ENCODE data around the gene COPS6. TPM values are rescaled to one million over a fixed set of nuclear protein-coding genes. Genes with fewer than 3 reads are reported as not detected.
"Not testable (repeated sequence)": the region's sequence is repeated elsewhere in the genome, so short reads cannot be mapped to it uniquely, and the experiment has no call there.

Gene COPS6
- total RNA-seq, 1 donor from 2014 or later = 157 TPM

DNA sequence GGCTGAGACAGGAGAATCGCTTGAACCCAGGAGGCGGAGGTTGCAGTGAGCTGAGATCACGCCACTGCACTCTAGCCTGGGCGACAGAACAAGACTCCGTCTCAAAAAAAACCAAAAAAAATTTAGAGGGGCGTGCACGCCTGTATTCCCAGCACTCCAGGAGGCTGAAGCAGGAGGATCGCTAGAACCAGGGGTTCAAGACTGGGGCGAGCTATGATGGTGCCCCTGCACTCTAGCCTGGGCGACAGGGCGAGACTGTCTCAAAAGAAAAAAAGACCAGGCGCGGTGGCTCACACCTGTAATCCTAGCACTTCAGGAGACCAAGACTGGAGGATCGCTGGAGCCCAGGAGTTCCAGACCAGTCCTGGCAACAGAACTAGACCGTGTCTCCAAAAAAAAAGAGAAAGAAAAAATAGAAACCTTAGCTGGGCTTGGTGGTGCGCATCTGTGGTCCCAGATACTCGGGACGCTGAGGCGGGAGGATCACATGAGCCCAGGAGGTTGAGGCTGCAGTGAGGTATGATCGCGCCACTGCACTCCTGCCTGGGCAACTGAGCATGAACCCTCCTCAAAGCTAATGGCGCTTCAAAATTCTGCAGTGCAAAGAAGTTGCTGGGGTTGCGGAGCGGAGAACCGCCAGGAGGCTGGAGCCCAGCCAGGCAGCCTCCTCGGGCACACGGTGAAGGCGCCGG is 37.6 kb downstream of the COPS6 start:
- no peak for DNase-seq (ENCODE audit: low read depth, low spot score)

GRCh38 chr7:100126931-100127865 is 38.4 kb downstream of the COPS6 start, which contains the start of gene MBLAC1:
Gene MBLAC1, plus strand, starts transcription at chr7:100126967. Its CDS starts 429 bp downstream, at chr7:100127396.
- DNase-seq (ENCODE audit: low read depth, low spot score) = peak; percentile 79

- DNase-seq (ENCODE audit: low read depth, low spot score) = no peak
Measured at GRCh38 chr7:100127866-100128636, 39.3 kb downstream of the COPS6 start.

DNA sequence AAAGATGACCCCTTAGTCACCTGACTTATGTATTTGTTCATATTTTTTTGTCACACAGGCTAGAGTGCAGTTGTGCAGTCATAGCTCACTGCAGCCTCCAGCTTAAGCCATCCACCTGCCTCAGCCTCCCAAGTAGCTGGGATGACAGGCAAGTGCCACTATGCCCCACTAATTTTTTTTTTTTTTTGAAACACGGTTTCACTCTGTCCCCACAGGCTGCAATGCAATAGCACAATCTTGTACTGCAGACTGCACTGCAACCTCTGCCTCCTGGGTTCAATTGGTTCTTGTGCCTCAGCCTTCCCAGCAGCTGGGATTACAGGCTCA is 39.8 kb downstream of the COPS6 start:
- DNase-seq (ENCODE audit: low read depth, low spot score) = no peak

- DNase-seq (ENCODE audit: low read depth, low spot score) = not testable (repeated sequence)
Measured at GRCh38 chr7:100130220-100130607, 41.4 kb downstream of the COPS6 start.

- no peak for DNase-seq (ENCODE audit: low read depth, low spot score)
Measured at GRCh38 chr7:100130608-100131453, 42.1 kb downstream of the COPS6 start.

DNA sequence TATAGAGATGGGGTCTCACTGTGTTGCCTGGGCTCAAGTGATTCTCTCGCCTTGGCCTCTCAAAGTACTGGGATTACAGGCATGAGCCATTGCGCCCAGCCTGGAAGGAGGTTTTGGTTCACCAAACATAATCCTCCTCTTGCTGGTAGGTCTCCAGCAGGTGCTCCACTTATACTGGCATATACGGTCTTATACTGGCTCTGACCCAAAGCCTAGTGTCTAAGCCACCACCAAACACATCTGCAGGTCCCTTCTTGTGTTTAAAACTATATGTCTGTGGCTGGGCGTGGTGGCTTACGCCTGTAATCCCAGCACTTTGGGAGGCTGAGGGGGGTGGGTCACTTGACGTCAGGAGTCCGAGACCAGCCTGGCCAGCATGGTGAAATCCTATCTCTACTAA is 43.4 kb downstream of the COPS6 start:
- DNase-seq (ENCODE audit: low read depth, low spot score) = no peak

DNA sequence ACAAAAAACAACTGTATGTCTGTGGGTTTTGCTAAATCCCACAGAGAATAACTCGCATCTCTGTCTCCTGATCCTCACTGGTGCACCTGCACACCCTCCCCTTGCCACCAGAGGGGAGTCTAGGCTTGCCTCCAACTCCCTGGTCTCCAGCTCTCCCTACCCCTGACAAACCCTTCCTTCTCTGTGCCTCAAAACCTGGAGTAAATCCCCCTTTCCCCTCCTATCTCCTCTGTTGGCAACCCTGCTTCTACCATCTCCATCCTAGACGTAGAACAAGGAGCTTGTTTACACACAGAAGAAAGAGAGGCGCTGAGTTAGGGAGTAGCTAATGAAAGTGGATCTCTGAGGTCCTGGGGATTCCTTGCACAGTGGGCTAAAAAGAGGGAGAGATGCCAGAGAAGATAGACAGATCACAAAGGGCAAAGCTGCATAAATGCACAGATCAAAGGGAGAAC is 44.0 kb downstream of the COPS6 start:
- peak; percentile 29 for DNase-seq (ENCODE audit: low read depth, low spot score)

DNA sequence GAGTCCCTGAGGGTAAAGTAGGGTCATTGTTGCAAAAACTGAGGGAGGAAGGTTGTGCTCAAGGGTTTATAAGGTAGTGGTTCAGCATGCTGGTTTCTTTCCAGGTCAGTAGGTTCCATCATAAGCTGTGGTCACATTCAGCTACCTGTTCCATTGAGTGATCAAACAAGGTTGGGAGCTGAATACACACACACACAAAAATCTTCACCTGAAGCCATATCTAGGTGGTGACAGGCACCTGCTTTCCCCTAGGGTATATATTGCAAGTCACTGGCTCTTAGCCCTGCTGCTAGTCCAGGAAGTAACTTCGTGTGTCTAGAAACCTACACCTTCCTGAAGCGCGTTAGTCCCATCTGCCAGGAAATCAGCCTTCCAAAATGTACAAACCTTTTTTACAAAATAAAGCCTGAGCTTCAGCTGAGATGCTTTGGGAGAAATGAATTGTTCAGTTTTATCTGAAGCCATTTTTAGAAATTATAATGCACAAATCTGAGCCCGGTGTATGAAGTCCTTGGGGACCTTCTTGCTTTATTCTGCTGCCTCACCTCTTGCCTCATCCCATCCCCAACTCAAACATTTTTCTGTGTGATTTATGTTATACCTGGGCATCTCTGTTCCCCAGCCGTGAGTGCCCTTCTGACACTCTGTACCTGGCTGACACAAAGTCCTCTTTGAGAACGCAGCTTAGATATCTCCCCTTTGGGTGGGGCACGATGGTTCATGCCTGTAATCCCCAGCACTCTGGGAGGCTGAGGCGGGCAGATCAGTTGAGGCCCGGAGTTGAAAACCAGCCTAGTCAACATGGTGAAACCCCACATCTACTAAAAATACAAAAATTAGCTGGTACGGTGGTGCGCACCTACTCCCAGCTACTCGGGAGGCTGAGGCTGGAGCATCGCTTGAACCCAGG is 49.3 kb downstream of the COPS6 start:
- DNase-seq (ENCODE audit: low read depth, low spot score) = no peak

DNA sequence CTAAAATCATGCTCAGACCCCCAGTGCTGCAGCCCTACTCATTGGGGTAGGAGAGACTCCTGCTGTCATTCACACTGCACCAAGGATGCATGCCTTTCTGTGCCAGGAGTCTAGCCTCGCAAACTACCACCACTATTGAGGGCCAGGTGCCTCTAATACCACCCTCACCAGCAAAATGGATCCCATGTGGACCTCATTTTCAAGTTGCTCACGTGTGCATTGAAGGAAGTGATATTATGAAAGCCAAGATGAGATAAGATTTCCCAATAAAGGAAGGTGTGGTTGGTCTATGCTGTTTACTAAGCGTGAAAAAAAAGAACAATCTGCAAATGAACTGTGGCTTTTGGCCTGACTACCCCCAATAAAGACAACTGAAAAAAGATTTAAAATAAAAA is 52.8 kb downstream of the COPS6 start:
- no peak for DNase-seq (ENCODE audit: low read depth, low spot score)

Other genes with a start within 250 kb of the COPS6 start
- gene OR2AE1, start 211.9 kb upstream of the COPS6 start, total RNA-seq = 0.13 TPM in 1 of 2 replicates, not detected in the other
- gene TRIM4, start 169.4 kb upstream of the COPS6 start, total RNA-seq = 14.0 and 17.4 TPM in 2 replicates
- not detected in 2 replicates for gene GJC3, start 159.3 kb upstream of the COPS6 start, total RNA-seq
- not detected in 2 replicates for gene AZGP1, start 112.9 kb upstream of the COPS6 start, total RNA-seq
- 32.7 and 33.5 TPM in 2 replicates for gene ZKSCAN1, start 73.4 kb upstream of the COPS6 start, total RNA-seq
- gene ZSCAN21, start 39.2 kb upstream of the COPS6 start, total RNA-seq = 7.0 and 9.3 TPM in 2 replicates
- gene ZNF3, start 7.2 kb upstream of the COPS6 start, total RNA-seq = 21.7 and 27.8 TPM in 2 replicates
- 114 and 205 TPM in 2 replicates for gene MCM7, start 12.4 kb downstream of the COPS6 start, total RNA-seq
- gene AP4M1, start 12.7 kb downstream of the COPS6 start, total RNA-seq = 23.8 and 24.9 TPM in 2 replicates
- gene TAF6, start 30.4 kb downstream of the COPS6 start, total RNA-seq = 30.5 and 40.4 TPM in 2 replicates
- 34.7 and 51.5 TPM in 2 replicates for gene CNPY4, start 30.7 kb downstream of the COPS6 start, total RNA-seq
- 2.5 and 3.0 TPM in 2 replicates for gene MBLAC1, start 38.0 kb downstream of the COPS6 start, total RNA-seq
- 68.4 and 109 TPM in 2 replicates for gene LAMTOR4, start 59.9 kb downstream of the COPS6 start, total RNA-seq
- gene TRAPPC14, start 69.8 kb downstream of the COPS6 start, total RNA-seq = 6.3 and 8.6 TPM in 2 replicates
- gene GAL3ST4, start 79.6 kb downstream of the COPS6 start, total RNA-seq = 0.73 and 2.0 TPM in 2 replicates
- gene GPC2, start 88.4 kb downstream of the COPS6 start, total RNA-seq = 2.2 and 4.1 TPM in 2 replicates
- 0.13 and 0.42 TPM in 2 replicates for gene STAG3, start 88.9 kb downstream of the COPS6 start, total RNA-seq
- gene PVRIG, start 131.0 kb downstream of the COPS6 start, total RNA-seq = not detected in 2 replicates
- gene SPDYE3, start 218.7 kb downstream of the COPS6 start, total RNA-seq = not detected in 2 replicates